GM12878 (cell line): ENCODE data around the gene ZGLP1. TPM values are rescaled to one million over a fixed set of nuclear protein-coding genes. Genes with fewer than 3 reads are reported as not detected.

Experiments used
- ATAC-seq: fragments of 200-7000 bp; cut with Tn5 transposase; 3 replicates; pipeline ENCODE4 v1.9.1; 2020; ENCODE audit warnings: mild to moderate bottlenecking, moderate library complexity
- BruUV-seq: library from RNA; stranded (reverse); fragments of 400-500 nt; replicated peaks from 2 replicates; lab custom pipeline; 2021; lab: Mats Ljungman, UMichigan
- CTCF ChIA-PET: fragments of 300-600 bp; sonication (Branson Sonifier 250); formaldehyde crosslinking; extraction: SDS; loops from one replicate; lab custom pipeline; 2021; ENCODE audit warnings: inconsistent platforms; lab: Yijun Ruan, JAX
- POLR2A ChIA-PET: fragments of 350-600 bp; formaldehyde crosslinking; extraction: SDS; loops from one replicate; lab custom pipeline; 2021; ENCODE audit warnings: inconsistent platforms; lab: Charles Lee
- RAD21 ChIA-PET: fragments of 300-600 bp; sonication (Branson Sonifier 250); formaldehyde crosslinking; loops from one replicate; lab custom pipeline; 2023; ENCODE audit warnings: antibody characterized with exemption; ENCODE audit not compliant: unreplicated experiment; lab: Charles Lee
- SMC1A ChIA-PET: fragments of 300-600 bp; sonication (Branson Sonifier 250); formaldehyde crosslinking; loops from one replicate; lab custom pipeline; 2023; ENCODE audit not compliant: unreplicated experiment, uncharacterized antibody; lab: Charles Lee
- DNase-seq: peaks from one replicate; pipeline ENCODE4 v3.0.0-alpha.2; 2011; ENCODE audit warnings: low read depth, low spot score
- FAIRE-seq: peaks from 3 replicates; lab custom pipeline; 2011; peaks lifted over from hg19 to GRCh38; lab: Jason Lieb, UNC
- H2AFZ ChIP-seq: 2 replicates; pipeline ENCODE4 v1.6.0; 2011; ENCODE audit warnings: low read depth, low read length, control low read depth; ENCODE audit not compliant: control insufficient read depth
- H3K27ac ChIP-seq: 2 replicates; pipeline ENCODE4 v1.5.1; 2011; ENCODE audit warnings: control low read depth; ENCODE audit not compliant: control insufficient read depth, insufficient read depth
- H3K27me3 ChIP-seq, 2 experiments: replicated peaks in 1 of 2; 2 replicates each; pipeline versions ENCODE4 v1.6.0 to v1.6.1; 2011; ENCODE audit warnings: low read length in 1 of 2; ENCODE audit not compliant: control insufficient read depth in 2 of 2, insufficient read depth in 2 of 2
- H3K36me3 ChIP-seq, 2 experiments: 2 replicates each; pipeline ENCODE4 v1.5.1; 2011; ENCODE audit warnings: low read length in 1 of 2; ENCODE audit not compliant: control insufficient read depth in 2 of 2, insufficient read depth in 2 of 2
- H3K4me1 ChIP-seq: 2 replicates; pipeline ENCODE4 v1.6.1; 2011; ENCODE audit warnings: mild to moderate bottlenecking, low read length, moderate library complexity, mixed read lengths; ENCODE audit not compliant: control insufficient read depth, insufficient read depth
- H3K4me2 ChIP-seq: 2 replicates; pipeline ENCODE4 v1.6.0; 2011; ENCODE audit warnings: control low read depth; ENCODE audit not compliant: control insufficient read depth, insufficient read depth
- H3K4me3 ChIP-seq: fragments of 200-600 bp; sonication (generic); 2 replicates; pipeline ENCODE4 v1.5.1; 2016
- H3K79me2 ChIP-seq: 2 replicates; pipeline ENCODE4 v1.6.0; 2011; ENCODE audit warnings: low read length; ENCODE audit not compliant: control insufficient read depth, insufficient read depth
- H3K9ac ChIP-seq: 2 replicates; pipeline ENCODE4 v1.8.0; 2011; ENCODE audit warnings: low read length, control low read depth, mixed read lengths; ENCODE audit not compliant: control insufficient read depth, insufficient read depth
- H3K9me3 ChIP-seq: replicated peaks from 3 replicates; pipeline ENCODE4 v1.5.1; 2011; ENCODE audit warnings: mild to moderate bottlenecking, low read length; ENCODE audit not compliant: control insufficient read depth, insufficient read depth
- H4K20me1 ChIP-seq: 2 replicates; pipeline ENCODE4 v1.6.0; 2011; ENCODE audit not compliant: control insufficient read depth, insufficient read depth
- ASH2L ChIP-seq: fragments of 300-600, 200-600 bp; sonication (generic); IDR thresholded peaks from 2 replicates; pipeline ENCODE4 v1.6.1; 2017; ENCODE audit warnings: low read depth, mild to moderate bottlenecking, borderline replicate concordance
- NBN ChIP-seq: fragments of 450-650 bp; IDR thresholded peaks from 2 replicates; pipeline ENCODE4 v1.6.1; 2016
- WGBS: methylation state at CpG from one replicate; pipeline ENCODE4 v1.1.6; 2016; ENCODE audit warnings: low lambda C conversion rate; ENCODE audit not compliant: insufficient replicate concordance, insufficient coverage; ENCODE audit errors: missing lambda C conversion rate; 5-methylcytosine and 5-hydroxymethylcytosine counted together
- in situ Hi-C: fragments of 300-500 bp; cut with MboI; formaldehyde crosslinking; loops from 9 replicates; pipeline ENCODE4 v1.14.3; 2018; ENCODE audit warnings: mixed read lengths
- intact Hi-C: fragments of 100-400 bp; cut with micrococcal nuclease; formaldehyde crosslinking; loops from one replicate; pipeline ENCODE4 v1.14.2; 2022; ENCODE audit not compliant: unreplicated experiment
- polyA plus RNA-seq, 11 experiments: library from polyadenylated mRNA; depleted of rRNA in 4 of 11; unstranded in 6 of 11; stranded (reverse) in 5 of 11; fragments of >200 nt; fragmentation: Nextera tagmentation in 4 of 11; fragmentation: Illumina TruSeq in 1 of 11; extraction: Ambion mirVana in 4 of 11; extraction: Trizol in 1 of 11; gene quantifications; 1 replicate in 1 of 11; 2 replicates in 10 of 11; pipeline versions ENCODE4 v1.2.1 to v1.2.3, GENCODE V29; 2011 to 2016; ENCODE audit warnings: inconsistent platforms in 2 of 11, missing spikeins in 2 of 11, low read depth in 1 of 11
- total RNA-seq, 4 experiments: library from RNA; depleted of rRNA in 3 of 4; stranded (reverse); fragments of >200 nt in 3 of 4; fragmentation: Illumina TruSeq in 1 of 4; extraction: Trizol in 1 of 4; gene quantifications; 2 replicates each; pipeline versions ENCODE4 v1.2.1 to v1.2.3, GENCODE V29; 2013 to 2021

Gene ZGLP1
- total and polyA plus RNA-seq, 10 of the 15 experiments (the other 5 are each of a cell fraction or from before 2014, with no cell fraction given): 0.29 to 5.6 (median 1.3) TPM

DNA sequence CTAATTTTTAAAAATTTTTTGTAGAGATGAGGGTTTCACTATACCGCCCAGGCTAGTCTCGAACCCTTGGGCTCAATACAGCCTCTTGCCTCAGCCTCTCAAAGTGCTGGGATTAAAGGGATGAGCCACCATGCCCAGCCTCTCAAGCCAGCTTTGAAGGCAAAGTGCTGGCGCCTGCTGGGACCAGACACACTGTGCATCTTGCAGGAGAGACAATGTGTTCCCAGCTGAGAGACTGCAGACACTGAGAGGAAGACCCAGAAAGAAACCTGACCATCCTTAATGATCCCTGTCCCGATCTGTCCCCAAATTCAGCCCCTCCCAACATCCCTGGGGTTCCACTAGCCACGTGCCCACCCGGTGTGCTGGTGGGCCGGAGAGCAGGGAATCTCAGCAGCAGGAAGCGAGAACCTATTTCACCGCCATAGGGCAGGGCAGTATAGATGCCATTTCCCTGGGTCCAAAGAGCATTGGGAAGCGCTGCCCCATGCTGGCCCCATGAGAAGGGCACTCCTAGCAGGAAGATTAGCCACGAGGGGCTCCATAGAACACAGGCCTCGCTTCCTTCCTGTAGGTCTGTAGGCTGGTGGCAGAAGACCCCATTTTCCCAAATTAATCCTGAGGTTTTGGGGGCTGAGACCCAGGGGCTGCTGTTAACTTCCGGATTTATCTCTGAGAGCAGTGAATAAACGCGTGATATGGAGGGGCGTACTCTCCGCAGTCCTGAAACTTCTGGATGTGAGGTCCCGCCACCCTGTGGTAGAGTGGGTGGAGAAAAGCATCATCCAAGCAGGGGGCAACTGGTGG, 22.7 kb upstream of the ZGLP1 start (continued):
- TF ChIP-seq ASH2L: no peak

GRCh38 chr19:10329555-10329954, 19.9 kb upstream of the ZGLP1 start:
- no peak overlapping the region for H3K4me2 ChIP-seq
- no peak for TF ChIP-seq NBN
- H3K9me3 ChIP-seq: no peaks in the 10 kb centered on the region
- WGBS: 96% methylated on average over 13 of the region's 13 CpGs
- no peaks in the 10 kb centered on the region for H3K27me3 ChIP-seq
- ATAC-seq (no peak), DNase-seq (no peak), FAIRE-seq (no peak)
- BruUV-seq: no TSS peak
- intact Hi-C loops: no loop called here
- peaks cover 34% of the 10 kb centered on the region for H3K79me2 ChIP-seq
- peaks cover 22 to 35% of the 10 kb centered on the region in 2 experiments for H3K36me3 ChIP-seq
- no peaks in the 10 kb centered on the region for H4K20me1 ChIP-seq
- no peak overlapping the region for H3K4me3 ChIP-seq
- H3K9ac ChIP-seq: no peak overlapping the region
- RAD21 ChIA-PET: interaction anchor here (1.3 to 1.4 kb wide), 2 partner anchors 59 to 60 kb away, joined by 4 to 7 read pairs; no protein-coding TSS in a partner anchor
- CTCF ChIA-PET: no interaction called here
- POLR2A ChIA-PET: interaction anchor here (0.8 kb wide), 1 partner anchor 58 kb away, joined by 3 read pairs; no protein-coding TSS in a partner anchor
- H3K27ac ChIP-seq: no peak overlapping the region
- peaks cover 14% of the 10 kb centered on the region for H3K4me1 ChIP-seq
- in situ Hi-C loops: no loop called here
- H2AFZ ChIP-seq: no peak overlapping the region
- SMC1A ChIA-PET: no interaction called here
